Pancreas (tissue), 10 donors: ENCODE measurements around the gene ERAP2. TPM values are rescaled to one million over a fixed set of nuclear protein-coding genes. Genes with fewer than 3 reads are reported as not detected.

Experiments used
- ATAC-seq, 4 donors: fragments of 200-7000 bp; cut with Tn5 transposase; one replicate each; pipeline versions ENCODE4 v1.8.0 to v1.9.1; 2020; ENCODE audit warnings: mild to moderate bottlenecking in 4 of 4, moderate library complexity in 4 of 4
- DNase-seq, 6 donors: peaks; one replicate each; pipeline ENCODE4 v3.0.0-alpha.2; 2020
- FAIRE-seq: peaks from 2 replicates; lab custom pipeline; 2012; peaks lifted over from hg19 to GRCh38; lab: Jason Lieb, UNC
- H3K27ac ChIP-seq, 4 donors: fragments of 200-600 bp; sonication (generic); 1 replicate in 3 of 4; 2 replicates in 1 of 4; pipeline versions ENCODE4 v1.5.0 to v1.8.0; 2020
- H3K27me3 ChIP-seq, 4 donors: fragments of 200-600 bp; one replicate each; pipeline ENCODE4 v1.8.0; 2021
- H3K36me3 ChIP-seq, 3 donors: fragments of 200-600 bp; sonication (generic) in 1 of 3; one replicate each; pipeline versions ENCODE4 v1.5.0 to v1.8.0; 2020 to 2021
- H3K4me1 ChIP-seq, 3 donors: fragments of 200-600 bp; one replicate each; pipeline ENCODE4 v1.8.0; 2021
- H3K4me3 ChIP-seq, 4 donors: fragments of 200-600 bp; sonication (generic) in 2 of 4; one replicate each; pipeline versions ENCODE4 v1.5.0 to v1.8.0; 2020 to 2021
- H3K9me3 ChIP-seq, 4 donors: fragments of 200-600 bp; one replicate each; pipeline ENCODE4 v1.8.0; 2021
- CTCF ChIP-seq, 4 donors: fragments of 200-600 bp; sonication (generic) in 3 of 4; IDR thresholded peaks; one replicate each; pipeline versions ENCODE4 v1.5.0 to v1.8.0; 2021; ENCODE audit warnings: antibody characterized with exemption in 4 of 4
- WGBS, 2 donors: extraction: QIAGEN DNeasy Blood & Tissue Kit; methylation state at CpG; one replicate each; pipeline ENCODE4 v1.1.7; 2013; 5-methylcytosine and 5-hydroxymethylcytosine counted together
- intact Hi-C, 3 donors: fragments of 100-400 bp; cut with DNase I; formaldehyde crosslinking; loops; one replicate each; pipeline versions ENCODE4 v1.11.1 to v1.14.2; 2022
- polyA plus RNA-seq, 2 donors: library from polyadenylated mRNA; stranded (reverse); fragments of 200-250 nt; gene quantifications; one replicate each; pipeline ENCODE4 v1.2.3, GENCODE V29; 2013
- total RNA-seq, 6 donors: library from RNA; stranded (reverse); fragmentation: NEBNext Ultra II Directional in 4 of 6; extraction: Animal tissue kit (Norgen Biotek cat#: 25700) in 4 of 6; gene quantifications; one replicate each; pipeline versions ENCODE4 v1.2.1 to v1.2.4, GENCODE V29; 2021 to 2023
- donor health status: healthy with polysubstance abuse.
- donor health status: DM: no; HTN: no; CAD: no; lungs with moderate emphysema.
- donor health status: DM: no; HTN: no; CAD: no.
- donor health status: control.
- donor health status: control.
- donor health status: Bipolar disorder and iron deficiency.
- donor health status: DM: yes; HTN: yes; CAD: no.
- donor health status: DM: no; HTN: no; CAD: no.
- donor health status: DM: no; HTN: no; CAD: no.
- donor health status: DM: yes; HTN: yes; CAD: no.

Gene ERAP2
- total and polyA plus RNA-seq, 8 donors: 0.22 to 9.3 (median 1.4) TPM

GRCh38 chr5:96942078-96942477 lies 65.8 kb downstream of the ERAP2 start:
- intact Hi-C loops: no loop called here
- FAIRE-seq: no peak
- 93 to 94% methylated on average over 9 of the region's 9 CpGs for WGBS, 2 donors

GRCh38 chr5:96942911-96943310 lies 66.6 kb downstream of the ERAP2 start:
- Histone ChIP-seq H3K9me3 (no peaks in the 10 kb centered on the region), H3K27me3 (no peaks in the 10 kb centered on the region), H3K36me3 (no peaks in the 10 kb centered on the region), H3K4me1 (peaks cover 2 to 13% (median 4%) of the 10 kb centered on the region in 3 donors), H3K4me3 (no peak overlapping the region), H3K27ac (no peak overlapping the region)
- no peak for TF ChIP-seq CTCF (IDR thresholded peaks at IDR 0.05)
- no peak for DNase-seq
- 91 to 94% methylated on average over 1 of the region's 1 CpG for WGBS, 2 donors
- intact Hi-C loops: no loop called here
- ATAC-seq: no peak
- no peak for FAIRE-seq

More at GRCh38 chr5:96942078-96942477, 65.8 kb downstream of the ERAP2 start:
- Histone ChIP-seq H3K4me3 (no peak overlapping the region), H3K27ac (no peak overlapping the region), H3K4me1 (peaks cover 4 to 20% (median 10%) of the 10 kb centered on the region in 3 donors), H3K27me3 (no peaks in the 10 kb centered on the region), H3K36me3 (no peaks in the 10 kb centered on the region), H3K9me3 (no peaks in the 10 kb centered on the region)
- TF ChIP-seq CTCF (IDR thresholded peaks at IDR 0.05): no peak
- ATAC-seq: no peak
- no peak for DNase-seq

GRCh38 chr5:96943799-96944198 lies 67.5 kb downstream of the ERAP2 start:
- no peak for ATAC-seq
- H3K4me3 ChIP-seq: no peak overlapping the region
- H3K36me3 ChIP-seq: no peaks in the 10 kb centered on the region
- no peak for DNase-seq
- peaks cover 0 to 9% (median 4%) of the 10 kb centered on the region in 3 donors for H3K4me1 ChIP-seq
- TF ChIP-seq CTCF (IDR thresholded peaks at IDR 0.05): no peak
- no peak for FAIRE-seq
- intact Hi-C loops: no loop called here
- no peak overlapping the region for H3K27ac ChIP-seq
- no peaks in the 10 kb centered on the region for H3K27me3 ChIP-seq
- 95% methylated on average over 1 of the region's 1 CpG for WGBS, 2 donors
- no peaks in the 10 kb centered on the region for H3K9me3 ChIP-seq

- no peak overlapping the region for H3K4me3 ChIP-seq
- H3K4me1 ChIP-seq: peaks cover 0 to 9% (median 0%) of the 10 kb centered on the region in 3 donors
- H3K9me3 ChIP-seq: no peaks in the 10 kb centered on the region
- H3K27me3 ChIP-seq: no peaks in the 10 kb centered on the region
- no peak for TF ChIP-seq CTCF (IDR thresholded peaks at IDR 0.05)
- intact Hi-C loops: no loop called here
- no peak for FAIRE-seq
- H3K36me3 ChIP-seq: no peaks in the 10 kb centered on the region
- DNase-seq: no peak
- ATAC-seq: no peak
- no peak overlapping the region for H3K27ac ChIP-seq
- 82 to 87% methylated on average over 5 of the region's 5 CpGs for WGBS, 2 donors
Measured at GRCh38 chr5:96945144-96945897, 69.0 kb downstream of the ERAP2 start.

- WGBS, 2 donors: 42 to 51% methylated on average over 3 of the region's 3 CpGs
- Histone ChIP-seq H3K27me3 (no peaks in the 10 kb centered on the region), H3K36me3 (no peaks in the 10 kb centered on the region), H3K4me1 (peaks cover 0 to 9% (median 0%) of the 10 kb centered on the region in 3 donors), H3K27ac (no peak overlapping the region), H3K9me3 (no peaks in the 10 kb centered on the region), H3K4me3 (no peak overlapping the region)
- ATAC-seq: no peak
- TF ChIP-seq CTCF (IDR thresholded peaks at IDR 0.05): no peak
- no peak for FAIRE-seq
- intact Hi-C loops: no loop called here
- no peak for DNase-seq
Measured at GRCh38 chr5:96946381-96946780, 70.1 kb downstream of the ERAP2 start.
